ENCODE results near the gene KRTAP19-8.

The KRTAP19-8 gene

DNA sequence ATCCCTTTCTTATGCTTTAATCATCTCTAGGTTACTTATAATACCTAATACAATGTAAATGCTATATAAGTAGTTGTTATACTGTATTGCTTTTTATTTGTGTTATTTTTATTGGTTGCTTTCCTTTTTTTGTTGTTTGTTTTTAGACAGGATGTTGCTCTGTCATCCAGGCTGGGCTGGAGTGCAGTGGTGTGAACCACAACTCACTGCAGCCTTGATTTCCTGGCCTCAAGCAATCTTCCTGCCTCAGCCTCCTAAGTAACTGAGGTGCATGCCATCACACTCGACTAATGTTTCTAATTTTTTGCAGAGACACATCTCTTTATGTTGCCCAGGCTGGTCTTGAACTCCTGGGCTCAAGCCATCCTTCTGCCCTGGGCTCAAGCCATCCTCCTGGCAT, 26.9 kb downstream of the KRTAP19-8 start:
- no peak for FAIRE-seq

DNA sequence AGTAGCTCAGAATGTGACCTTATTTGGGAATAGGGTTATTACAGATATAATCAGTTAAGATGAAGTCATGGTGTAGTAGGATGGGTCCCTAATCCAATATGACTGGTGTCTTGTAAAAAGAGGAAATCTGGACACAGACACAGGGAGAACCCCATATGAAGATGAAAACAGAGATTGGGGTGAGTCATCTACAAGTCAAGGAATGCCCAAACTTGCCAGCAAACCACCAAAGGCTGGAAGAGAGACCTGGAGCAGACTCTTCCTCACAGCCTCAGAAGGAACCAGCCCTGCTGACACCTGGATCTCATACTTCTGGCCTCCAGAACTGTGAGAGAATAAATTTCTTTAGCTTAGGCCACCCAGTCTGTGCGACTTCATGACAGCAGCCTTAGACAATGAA, 29.9 kb downstream of the KRTAP19-8 start:
- no peak for FAIRE-seq

GRCh38 chr21:31005019-31005418, 33.3 kb downstream of the KRTAP19-8 start:
- no peak for FAIRE-seq

DNA sequence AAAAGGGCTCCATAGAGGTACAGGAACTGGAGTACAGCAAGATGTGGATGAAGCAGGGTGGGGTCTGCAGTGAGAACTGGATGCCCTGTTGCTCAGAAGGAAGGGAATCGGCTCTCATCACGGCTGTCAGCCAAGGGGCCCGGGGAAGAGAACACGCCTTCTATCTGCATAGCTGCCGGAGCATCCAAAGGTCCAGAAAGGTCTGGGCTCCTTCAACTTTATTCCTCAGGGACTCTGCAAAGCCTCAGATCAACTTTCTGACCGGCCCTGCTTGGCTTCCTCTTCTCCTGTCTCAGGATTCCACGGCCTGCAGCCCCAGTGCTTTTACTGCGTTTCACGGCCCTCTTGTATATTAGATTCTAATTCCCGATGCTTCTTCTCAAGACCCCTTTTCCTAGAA, 34.8 kb downstream of the KRTAP19-8 start:
- no peak for FAIRE-seq

GRCh38 chr21:30997541-30997940, 40.7 kb downstream of the KRTAP19-8 start:
- no peak for FAIRE-seq

DNA sequence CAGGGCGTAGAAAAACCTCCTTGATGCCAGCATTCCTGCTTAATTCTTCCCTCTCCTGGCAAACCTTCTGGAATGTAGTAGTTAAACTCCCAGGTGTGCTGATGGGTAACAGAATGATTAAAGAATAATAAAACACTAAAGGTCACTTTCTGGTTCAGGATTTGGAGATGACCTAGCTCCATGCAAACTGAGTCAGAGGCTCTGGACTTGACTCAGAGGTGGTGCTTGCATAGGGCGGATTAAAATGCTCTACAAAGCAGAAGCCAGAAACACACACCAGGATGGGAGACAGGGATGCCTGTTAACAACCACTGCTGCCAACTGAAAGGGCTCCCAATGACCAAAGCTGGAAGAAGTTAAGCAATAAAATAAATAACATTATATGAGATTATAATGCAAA, 41.5 kb downstream of the KRTAP19-8 start:
- FAIRE-seq: no peak

- no peak for FAIRE-seq
These were observed 43.3 kb downstream of the KRTAP19-8 start for GRCh38 chr21:30994932-30995331.

DNA sequence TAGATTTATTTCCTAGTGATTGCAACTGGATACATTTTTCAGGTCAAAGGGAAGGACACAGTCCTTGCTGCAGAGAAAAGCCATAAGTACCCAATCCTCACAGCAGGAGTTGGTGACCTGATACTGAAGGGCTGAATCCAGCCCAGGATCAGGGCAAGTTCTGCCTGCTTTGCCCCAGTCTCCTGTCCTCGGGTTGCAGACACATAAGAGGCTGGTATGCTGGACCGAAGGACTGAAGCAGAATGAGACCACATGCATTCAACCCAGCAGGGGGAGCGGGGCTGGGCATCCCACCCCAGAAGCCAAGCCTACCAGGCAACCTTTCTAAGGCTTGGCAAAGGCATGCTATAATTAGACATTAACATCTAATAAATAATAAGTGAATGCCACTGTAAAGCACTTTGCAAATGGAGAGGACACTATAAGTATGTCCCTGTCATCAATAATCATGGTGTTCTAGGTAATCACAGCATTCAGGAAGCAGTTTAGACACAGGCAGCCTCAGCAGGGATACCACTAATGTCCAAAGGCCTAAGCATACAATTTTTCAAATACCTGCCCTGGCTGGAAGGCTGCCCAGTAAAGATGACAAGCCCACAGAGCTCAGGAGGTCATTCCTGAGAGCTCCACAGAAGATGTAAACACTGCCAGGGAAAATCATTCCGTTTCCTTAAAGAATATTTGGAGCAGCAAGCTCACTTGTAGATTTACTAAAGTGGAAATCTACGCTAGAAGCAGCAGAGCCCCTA, 47.6 kb downstream of the KRTAP19-8 start:
- FAIRE-seq: no peak

DNA sequence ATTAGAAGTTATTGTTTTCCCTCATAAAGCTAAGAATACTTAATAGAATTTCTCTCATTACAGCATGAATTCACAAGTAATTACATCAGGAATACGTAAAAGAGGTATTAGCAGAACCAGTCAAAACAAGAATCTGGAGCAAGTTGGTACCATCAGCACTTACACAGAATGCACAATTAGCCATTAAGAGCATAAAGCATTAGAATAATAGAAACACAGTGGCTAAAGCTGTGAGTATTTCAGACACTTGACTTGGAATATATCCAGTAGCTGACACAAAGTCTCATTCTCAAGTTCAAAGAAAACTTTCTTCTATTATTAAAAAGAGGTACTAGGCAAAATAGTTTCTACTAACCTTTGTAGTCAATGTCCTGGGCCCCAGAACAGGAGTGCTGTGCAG, 49.6 kb downstream of the KRTAP19-8 start:
- FAIRE-seq: no peak

Data from G401.6 (cell line).